Measurements from ENCODE around the gene MCF2L2.
A peak's percentile ranks its signal among the peaks of the same experiment; 100 is the strongest.

The MCF2L2 gene

GRCh38 chr3:183224180-183224970 is 204.0 kb downstream of the MCF2L2 start:
- CTCF ChIA-PET: interaction anchor here (0.6 to 1.3 kb wide), 2 partner anchors 40 to 542 kb away, joined by 3 read pairs; no protein-coding TSS in a partner anchor
- Histone ChIP-seq H3K27ac (ENCODE audit: insufficient read depth in 1 of 2, low read depth in 1 of 2, low read length in 2 of 2, poor library complexity in 1 of 2, severe bottlenecking in 2 of 2) (no peak overlapping the region), H3K9me3 (ENCODE audit: control extremely low read depth in 1 of 5, control insufficient read depth in 4 of 5, insufficient read depth in 2 of 5, low read depth in 1 of 5, low read length in 4 of 5) (no peaks in the 10 kb centered on the region), H3K4me1 (ENCODE audit: control extremely low read depth in 1 of 4, control insufficient read depth in 4 of 4, insufficient read depth in 4 of 4, low read length in 3 of 4) (peaks cover 0 to 13% (median 10%) of the 10 kb centered on the region in 4 experiments), H3K4me3 (ENCODE audit: control insufficient read depth in 1 of 7, extremely low read depth in 1 of 7, insufficient read depth in 4 of 7, low read depth in 2 of 7, low read length in 6 of 7) (peak overlapping the region in 2 of 7 experiments; percentile 38 to 49), H3K36me3 (ENCODE audit: control insufficient read depth in 4 of 4, insufficient read depth in 4 of 4, low read length in 3 of 4) (no peaks in the 10 kb centered on the region), H3K27me3 (replicated peaks in 2 of 5; ENCODE audit: control insufficient read depth in 4 of 5, insufficient read depth in 5 of 5, low read length in 4 of 5) (no peaks in the 10 kb centered on the region)
- DNase-seq: peak in 2 of 3 donors; percentile 76 to 79
- POLR2A ChIA-PET: no interaction called here
- WGBS (ENCODE audit: insufficient coverage): 21% methylated on average over 10 of the region's 11 CpGs

GRCh38 chr3:183222631-183223235 is 205.7 kb downstream of the MCF2L2 start:
- CTCF ChIA-PET: interaction anchor here (0.5 to 2.1 kb wide), 6 partner anchors 10 to 486 kb away, joined by 3 to 14 read pairs (median 3); no protein-coding TSS in a partner anchor
- no peaks in the 10 kb centered on the region for H3K36me3 ChIP-seq (ENCODE audit: control insufficient read depth in 4 of 4, insufficient read depth in 4 of 4, low read length in 3 of 4)
- H3K9me3 ChIP-seq (ENCODE audit: control extremely low read depth in 1 of 5, control insufficient read depth in 4 of 5, insufficient read depth in 2 of 5, low read depth in 1 of 5, low read length in 4 of 5): no peaks in the 10 kb centered on the region
- WGBS (ENCODE audit: insufficient coverage): 100% methylated on average over 2 of the region's 3 CpGs
- H3K4me3 ChIP-seq (ENCODE audit: control insufficient read depth in 1 of 7, extremely low read depth in 1 of 7, insufficient read depth in 4 of 7, low read depth in 2 of 7, low read length in 6 of 7): no peak overlapping the region
- H3K27ac ChIP-seq (ENCODE audit: insufficient read depth in 1 of 2, low read depth in 1 of 2, low read length in 2 of 2, poor library complexity in 1 of 2, severe bottlenecking in 2 of 2): no peak overlapping the region
- POLR2A ChIA-PET: no interaction called here
- H3K27me3 ChIP-seq (replicated peaks in 2 of 5; ENCODE audit: control insufficient read depth in 4 of 5, insufficient read depth in 5 of 5, low read length in 4 of 5): no peaks in the 10 kb centered on the region
- H3K4me1 ChIP-seq (ENCODE audit: control extremely low read depth in 1 of 4, control insufficient read depth in 4 of 4, insufficient read depth in 4 of 4, low read length in 3 of 4): peaks cover 0 to 26% (median 18%) of the 10 kb centered on the region in 4 experiments
- no peak for DNase-seq

DNA sequence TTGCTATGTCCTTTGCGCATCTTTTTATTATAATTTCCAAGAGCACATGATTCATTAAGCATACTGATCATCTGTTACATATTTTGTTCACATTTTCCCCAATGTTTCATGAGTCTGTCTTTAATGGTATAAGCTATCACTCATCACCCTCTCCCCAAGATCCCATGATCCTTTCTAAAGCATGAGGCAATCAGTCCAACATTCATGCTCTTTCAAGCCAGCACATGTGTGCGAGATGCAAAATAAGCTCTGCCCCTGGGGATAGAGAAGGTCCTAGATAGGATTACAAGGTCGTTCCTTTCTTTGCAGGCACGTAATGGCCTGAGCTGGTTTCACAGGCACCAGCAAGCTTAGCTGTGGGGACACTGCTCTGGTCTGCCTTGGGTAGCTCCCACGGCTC is 207.6 kb downstream of the MCF2L2 start:
- H3K36me3 ChIP-seq (ENCODE audit: control insufficient read depth in 4 of 4, insufficient read depth in 4 of 4, low read length in 3 of 4): no peaks in the 10 kb centered on the region
- H3K27me3 ChIP-seq (replicated peaks in 2 of 5; ENCODE audit: control insufficient read depth in 4 of 5, insufficient read depth in 5 of 5, low read length in 4 of 5): no peaks in the 10 kb centered on the region
- CTCF ChIA-PET: interaction anchor here (1.2 to 2.1 kb wide), 3 partner anchors 10 to 35 kb away, joined by 3 to 8 read pairs (median 5); partner anchors contain the start of gene B3GNT5
- no peak for DNase-seq
- POLR2A ChIA-PET: no interaction called here
- H3K9me3 ChIP-seq (ENCODE audit: control extremely low read depth in 1 of 5, control insufficient read depth in 4 of 5, insufficient read depth in 2 of 5, low read depth in 1 of 5, low read length in 4 of 5): no peaks in the 10 kb centered on the region
- no peak overlapping the region for H3K4me3 ChIP-seq (ENCODE audit: control insufficient read depth in 1 of 7, extremely low read depth in 1 of 7, insufficient read depth in 4 of 7, low read depth in 2 of 7, low read length in 6 of 7)
- H3K27ac ChIP-seq (ENCODE audit: insufficient read depth in 1 of 2, low read depth in 1 of 2, low read length in 2 of 2, poor library complexity in 1 of 2, severe bottlenecking in 2 of 2): no peak overlapping the region
- H3K4me1 ChIP-seq (ENCODE audit: control extremely low read depth in 1 of 4, control insufficient read depth in 4 of 4, insufficient read depth in 4 of 4, low read length in 3 of 4): peaks cover 0 to 29% (median 22%) of the 10 kb centered on the region in 4 experiments
- WGBS (ENCODE audit: insufficient coverage): 100% methylated on average over 4 of the region's 5 CpGs

DNA sequence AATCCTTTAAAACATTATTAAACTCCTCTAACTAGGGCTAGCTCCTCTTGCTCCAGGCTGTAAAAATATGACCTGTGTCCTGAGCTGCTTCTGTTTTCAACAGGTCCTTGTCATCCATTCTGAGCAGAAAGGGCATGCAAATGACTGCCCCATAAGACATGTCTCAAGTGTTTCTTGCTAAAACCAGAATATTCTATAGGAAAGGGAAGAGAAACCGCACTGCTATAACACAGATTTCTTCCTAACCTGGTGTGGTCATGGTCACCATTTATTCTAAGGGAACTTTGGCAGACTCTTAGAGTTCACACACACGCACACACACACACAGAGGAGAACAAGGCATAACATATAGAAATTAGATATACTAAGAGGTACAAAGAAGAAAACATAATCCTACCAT is 209.6 kb downstream of the MCF2L2 start:
- Histone ChIP-seq H3K27ac (ENCODE audit: insufficient read depth in 1 of 2, low read depth in 1 of 2, low read length in 2 of 2, poor library complexity in 1 of 2, severe bottlenecking in 2 of 2) (no peak overlapping the region), H3K27me3 (replicated peaks in 2 of 5; ENCODE audit: control insufficient read depth in 4 of 5, insufficient read depth in 5 of 5, low read length in 4 of 5) (no peaks in the 10 kb centered on the region), H3K36me3 (ENCODE audit: control insufficient read depth in 4 of 4, insufficient read depth in 4 of 4, low read length in 3 of 4) (no peaks in the 10 kb centered on the region), H3K4me1 (ENCODE audit: control extremely low read depth in 1 of 4, control insufficient read depth in 4 of 4, insufficient read depth in 4 of 4, low read length in 3 of 4) (peaks cover 4 to 33% (median 24%) of the 10 kb centered on the region in 4 experiments), H3K9me3 (ENCODE audit: control extremely low read depth in 1 of 5, control insufficient read depth in 4 of 5, insufficient read depth in 2 of 5, low read depth in 1 of 5, low read length in 4 of 5) (no peaks in the 10 kb centered on the region), H3K4me3 (ENCODE audit: control insufficient read depth in 1 of 7, extremely low read depth in 1 of 7, insufficient read depth in 4 of 7, low read depth in 2 of 7, low read length in 6 of 7) (no peak overlapping the region)
- DNase-seq: no peak
- ChIA-PET CTCF (interaction anchor here (0.7 to 1.1 kb wide), 2 partner anchors 9 to 81 kb away, joined by 3 read pairs; no protein-coding TSS in a partner anchor), POLR2A (no interaction called here)
- no CpG with 5 or more reads among the region's 2 CpGs for WGBS (ENCODE audit: insufficient coverage)

DNA sequence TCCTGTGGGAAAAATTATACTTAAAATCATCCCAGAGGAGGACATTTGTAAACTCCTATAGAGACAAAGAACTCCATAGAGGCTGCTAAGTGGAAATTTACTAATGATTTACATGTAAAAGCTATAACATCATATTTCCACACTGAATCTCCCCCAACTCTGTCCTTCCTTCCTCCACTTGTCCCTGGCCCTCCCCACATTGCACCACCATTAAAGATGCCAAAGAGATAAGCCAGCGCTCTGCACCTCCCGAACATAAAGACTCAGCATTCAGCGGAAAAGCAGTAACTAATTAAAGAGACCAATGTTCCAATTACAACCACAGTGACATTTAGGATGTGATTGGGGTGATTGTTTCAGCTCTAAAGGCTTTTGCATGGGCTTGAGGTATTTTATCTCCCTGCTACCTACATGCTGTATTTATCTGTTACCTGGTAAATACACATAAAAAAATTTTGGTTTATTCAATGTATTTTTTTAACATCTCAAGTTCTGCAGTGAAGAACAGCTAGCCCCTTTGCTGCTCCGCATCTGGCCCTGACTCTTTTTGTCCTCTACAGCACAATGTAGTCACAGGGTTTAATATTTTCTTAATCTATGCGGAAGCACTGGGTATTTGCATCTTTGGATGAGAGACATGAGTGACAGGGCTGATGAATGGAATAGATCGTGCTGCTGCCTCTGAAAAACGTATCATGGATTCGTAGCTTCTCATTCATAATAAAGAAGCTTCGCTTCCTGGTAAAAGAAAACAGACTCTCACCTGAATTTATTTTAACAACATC is 210.7 kb downstream of the MCF2L2 start:
- peak in 2 of 3 donors; percentile 34 to 40 for DNase-seq
- ChIA-PET CTCF (interaction anchor here (0.8 to 1.2 kb wide), 5 partner anchors 10 to 207 kb away, joined by 3 to 5 read pairs (median 3); partner anchors contain the start of gene B3GNT5), POLR2A (interaction anchor here (0.7 kb wide), 1 partner anchor 559 kb away, joined by 4 read pairs; no protein-coding TSS in a partner anchor)
- 100% methylated on average over 2 of the region's 9 CpGs for WGBS (ENCODE audit: insufficient coverage)
- Histone ChIP-seq H3K4me3 (ENCODE audit: control insufficient read depth in 1 of 7, extremely low read depth in 1 of 7, insufficient read depth in 4 of 7, low read depth in 2 of 7, low read length in 6 of 7) (no peak overlapping the region), H3K36me3 (ENCODE audit: control insufficient read depth in 4 of 4, insufficient read depth in 4 of 4, low read length in 3 of 4) (no peaks in the 10 kb centered on the region), H3K4me1 (ENCODE audit: control extremely low read depth in 1 of 4, control insufficient read depth in 4 of 4, insufficient read depth in 4 of 4, low read length in 3 of 4) (peaks cover 11 to 43% (median 30%) of the 10 kb centered on the region in 4 experiments), H3K27me3 (replicated peaks in 2 of 5; ENCODE audit: control insufficient read depth in 4 of 5, insufficient read depth in 5 of 5, low read length in 4 of 5) (no peaks in the 10 kb centered on the region), H3K27ac (ENCODE audit: insufficient read depth in 1 of 2, low read depth in 1 of 2, low read length in 2 of 2, poor library complexity in 1 of 2, severe bottlenecking in 2 of 2) (no peak overlapping the region), H3K9me3 (ENCODE audit: control extremely low read depth in 1 of 5, control insufficient read depth in 4 of 5, insufficient read depth in 2 of 5, low read depth in 1 of 5, low read length in 4 of 5) (no peaks in the 10 kb centered on the region)

DNA sequence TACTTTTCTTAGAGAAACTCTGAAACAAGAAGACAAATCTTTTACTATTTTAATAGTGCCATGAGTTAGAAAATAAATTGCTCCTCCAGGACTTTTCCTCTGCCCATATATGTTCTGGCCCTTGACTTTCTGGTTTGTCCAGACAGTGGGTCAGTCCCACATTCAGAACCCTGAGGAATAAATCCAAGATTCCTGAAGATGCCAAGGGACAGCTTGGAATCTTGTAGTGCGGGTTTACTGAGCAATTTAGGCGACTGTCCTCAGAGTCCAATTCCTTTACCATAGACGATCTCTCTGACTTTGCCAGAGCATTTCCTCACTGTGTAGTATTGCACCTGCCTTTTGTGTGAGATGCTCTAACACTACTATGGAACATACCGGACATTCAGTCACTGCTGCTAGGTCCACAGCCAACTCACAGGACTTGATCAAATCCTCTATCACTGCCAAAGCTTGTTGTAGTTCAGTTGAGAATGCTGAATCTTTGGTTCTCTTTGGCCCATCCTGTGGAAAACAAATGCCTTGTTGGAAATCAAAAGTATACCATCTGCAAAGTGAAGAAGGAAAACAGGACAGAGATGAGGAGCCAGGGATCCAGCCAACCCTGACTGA is 212.7 kb downstream of the MCF2L2 start:
- POLR2A ChIA-PET: no interaction called here
- CTCF ChIA-PET: interaction anchor here (1.6 kb wide), 1 partner anchor 30 kb away, joined by 5 read pairs; no protein-coding TSS in a partner anchor

More for the DNA sequence above, 212.7 kb downstream of the MCF2L2 start:
- Histone ChIP-seq H3K9me3 (ENCODE audit: control extremely low read depth in 1 of 5, control insufficient read depth in 4 of 5, insufficient read depth in 2 of 5, low read depth in 1 of 5, low read length in 4 of 5) (no peaks in the 10 kb centered on the region), H3K4me3 (ENCODE audit: control insufficient read depth in 1 of 7, extremely low read depth in 1 of 7, insufficient read depth in 4 of 7, low read depth in 2 of 7, low read length in 6 of 7) (no peak overlapping the region), H3K27me3 (replicated peaks in 2 of 5; ENCODE audit: control insufficient read depth in 4 of 5, insufficient read depth in 5 of 5, low read length in 4 of 5) (no peaks in the 10 kb centered on the region), H3K36me3 (ENCODE audit: control insufficient read depth in 4 of 4, insufficient read depth in 4 of 4, low read length in 3 of 4) (no peaks in the 10 kb centered on the region), H3K27ac (ENCODE audit: insufficient read depth in 1 of 2, low read depth in 1 of 2, low read length in 2 of 2, poor library complexity in 1 of 2, severe bottlenecking in 2 of 2) (no peak overlapping the region), H3K4me1 (ENCODE audit: control extremely low read depth in 1 of 4, control insufficient read depth in 4 of 4, insufficient read depth in 4 of 4, low read length in 3 of 4) (peaks cover 21 to 60% (median 48%) of the 10 kb centered on the region in 4 experiments)
- DNase-seq: no peak
- 96% methylated on average over 4 of the region's 4 CpGs for WGBS (ENCODE audit: insufficient coverage)
